ENCODE data around the gene ATP6V0C. TPM values are rescaled to one million over a fixed set of nuclear protein-coding genes. Genes with fewer than 3 reads are reported as not detected.
A peak's percentile ranks its signal among the peaks of the same experiment; 100 is the strongest.

ATP6V0C gene
- total and polyA plus RNA-seq, 2 of the 13 experiments (the other 11 are each of a cell fraction or from before 2014, with no cell fraction given), result 10.4 to 20.1 TPM

GRCh38 chr16:2471653-2472487 is 41.9 kb upstream of the ATP6V0C start (continued):
- TF ChIP-seq ZNF18 (CRISPR knock-in tag; IDR thresholded peaks at IDR 0.05; ENCODE audit: insufficient replicate concordance) (no peak), POLR2G (IDR thresholded peaks at IDR 0.05; ENCODE audit: low read depth, low read length) (peak; percentile 42; the same call in 1 of the 2 replicates), ZNF564 (CRISPR knock-in tag; IDR thresholded peaks at IDR 0.05) (peak; percentile 40; the same call in 1 of the 2 replicates), ZNF572 (CRISPR knock-in tag; IDR thresholded peaks at IDR 0.05) (no peak), FOXJ3 (CRISPR knock-in tag; IDR thresholded peaks at IDR 0.05; ENCODE audit: borderline replicate concordance) (no peak), PATZ1 (CRISPR knock-in tag; IDR thresholded peaks at IDR 0.05) (0 out of 2 replicates have a peak, but pooled peaks have one; percentile 49), ARHGAP35 (CRISPR knock-in tag; IDR thresholded peaks at IDR 0.05; ENCODE audit: borderline replicate concordance) (0 out of 2 replicates have a peak, but pooled peaks have one; percentile 10), CCAR2 (optimal IDR thresholded peaks at IDR 0.05; ENCODE audit: low read depth, low read length) (no peak), ZNF501 (CRISPR knock-in tag; IDR thresholded peaks at IDR 0.05) (0 out of 2 replicates have a peak, but pooled peaks have one; percentile 38), ZSCAN22 (CRISPR knock-in tag; IDR thresholded peaks at IDR 0.05) (peak; percentile 99), REPIN1 (CRISPR knock-in tag; IDR thresholded peaks at IDR 0.05; ENCODE audit: borderline replicate concordance, low read depth) (no peak), ZFX (CRISPR knock-in tag; IDR thresholded peaks at IDR 0.05; ENCODE audit: low read depth) (peak; percentile 88; the same call in 1 of the 2 replicates), HDAC1 (CRISPR knock-in tag; IDR thresholded peaks at IDR 0.05) (0 out of 2 replicates have a peak, but pooled peaks have one; percentile 34), ZNF780A (CRISPR knock-in tag; IDR thresholded peaks at IDR 0.05) (no peak), IKZF4 (CRISPR knock-in tag; IDR thresholded peaks at IDR 0.05; ENCODE audit: borderline replicate concordance, low read depth, not compliant biosample characterization) (peak; percentile 46), SCMH1 (CRISPR knock-in tag; IDR thresholded peaks at IDR 0.05; ENCODE audit: borderline replicate concordance) (no peak)
- TF ChIP-seq, protein P1, sequence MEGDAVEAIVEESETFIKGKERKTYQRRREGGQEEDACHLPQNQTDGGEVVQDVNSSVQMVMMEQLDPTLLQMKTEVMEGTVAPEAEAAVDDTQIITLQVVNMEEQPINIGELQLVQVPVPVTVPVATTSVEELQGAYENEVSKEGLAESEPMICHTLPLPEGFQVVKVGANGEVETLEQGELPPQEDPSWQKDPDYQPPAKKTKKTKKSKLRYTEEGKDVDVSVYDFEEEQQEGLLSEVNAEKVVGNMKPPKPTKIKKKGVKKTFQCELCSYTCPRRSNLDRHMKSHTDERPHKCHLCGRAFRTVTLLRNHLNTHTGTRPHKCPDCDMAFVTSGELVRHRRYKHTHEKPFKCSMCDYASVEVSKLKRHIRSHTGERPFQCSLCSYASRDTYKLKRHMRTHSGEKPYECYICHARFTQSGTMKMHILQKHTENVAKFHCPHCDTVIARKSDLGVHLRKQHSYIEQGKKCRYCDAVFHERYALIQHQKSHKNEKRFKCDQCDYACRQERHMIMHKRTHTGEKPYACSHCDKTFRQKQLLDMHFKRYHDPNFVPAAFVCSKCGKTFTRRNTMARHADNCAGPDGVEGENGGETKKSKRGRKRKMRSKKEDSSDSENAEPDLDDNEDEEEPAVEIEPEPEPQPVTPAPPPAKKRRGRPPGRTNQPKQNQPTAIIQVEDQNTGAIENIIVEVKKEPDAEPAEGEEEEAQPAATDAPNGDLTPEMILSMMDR (CRISPR knock-in tag; IDR thresholded peaks at IDR 0.05), result 0 out of 2 replicates have a peak, but pooled peaks have one; percentile 11
- TF ChIP-seq, protein P2, sequence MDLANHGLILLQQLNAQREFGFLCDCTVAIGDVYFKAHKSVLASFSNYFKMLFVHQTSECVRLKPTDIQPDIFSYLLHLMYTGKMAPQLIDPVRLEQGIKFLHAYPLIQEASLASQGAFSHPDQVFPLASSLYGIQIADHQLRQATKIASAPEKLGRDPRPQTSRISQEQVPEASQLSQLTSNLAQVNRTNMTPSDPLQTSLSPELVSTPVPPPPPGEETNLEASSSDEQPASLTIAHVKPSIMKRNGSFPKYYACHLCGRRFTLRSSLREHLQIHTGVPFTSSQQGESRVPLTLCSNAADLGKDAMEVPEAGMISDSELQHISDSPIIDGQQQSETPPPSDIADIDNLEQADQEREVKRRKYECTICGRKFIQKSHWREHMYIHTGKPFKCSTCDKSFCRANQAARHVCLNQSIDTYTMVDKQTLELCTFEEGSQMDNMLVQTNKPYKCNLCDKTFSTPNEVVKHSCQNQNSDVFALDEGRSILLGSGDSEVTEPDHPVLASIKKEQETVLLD (CRISPR knock-in tag; IDR thresholded peaks at IDR 0.05; ENCODE audit: low read depth), result peak; percentile 31; the same call in 1 of the 2 replicates
